NCI-H82 (cell line): ENCODE results near the gene NTM.
A peak's percentile ranks its signal among the peaks of the same experiment; 100 is the strongest.

Source experiments
- DNase-seq: peaks from one replicate; lab custom pipeline; 2025; lab: John Stamatoyannopoulos, UW

NTM gene

GRCh38 chr11:131865860-131866259, 495.4 kb downstream of the NTM start:
- no peak for DNase-seq

- DNase-seq: no peak
These were observed 496.4 kb downstream of the NTM start for GRCh38 chr11:131866535-131867400.

- peak; percentile 72 for DNase-seq
These were observed 497.2 kb downstream of the NTM start for GRCh38 chr11:131867457-131868257.

GRCh38 chr11:131868629-131869507, 498.5 kb downstream of the NTM start:
- DNase-seq: no peak

GRCh38 chr11:131870305-131870704, 499.9 kb downstream of the NTM start:
- no peak for DNase-seq

- DNase-seq: no peak
These were observed 500.6 kb downstream of the NTM start for GRCh38 chr11:131871006-131871405.

GRCh38 chr11:131874070-131874469, 503.7 kb downstream of the NTM start:
- no peak for DNase-seq

GRCh38 chr11:131875611-131876010, 505.2 kb downstream of the NTM start:
- no peak for DNase-seq

- DNase-seq: no peak
These were observed 507.0 kb downstream of the NTM start for GRCh38 chr11:131877246-131877942.

GRCh38 chr11:131880316-131880715, 509.9 kb downstream of the NTM start:
- peak; percentile 31 for DNase-seq

GRCh38 chr11:131880976-131881375, 510.6 kb downstream of the NTM start:
- no peak for DNase-seq

- DNase-seq: no peak
These were observed 512.9 kb downstream of the NTM start for GRCh38 chr11:131883332-131883731.

- no peak for DNase-seq
These were observed 514.2 kb downstream of the NTM start for GRCh38 chr11:131884461-131885073.

GRCh38 chr11:131885431-131885830, 515.0 kb downstream of the NTM start:
- no peak for DNase-seq

- DNase-seq: no peak
These were observed 515.8 kb downstream of the NTM start for GRCh38 chr11:131886201-131886600.

- DNase-seq: no peak
These were observed 517.9 kb downstream of the NTM start for GRCh38 chr11:131888230-131888855.

- DNase-seq: no peak
These were observed 518.7 kb downstream of the NTM start for GRCh38 chr11:131889146-131889577.

- peak; percentile 8 for DNase-seq
These were observed 519.6 kb downstream of the NTM start for GRCh38 chr11:131889760-131890581.

GRCh38 chr11:131893103-131893890, 522.9 kb downstream of the NTM start:
- DNase-seq: no peak
